ENCODE data around the gene CDH23. TPM values are rescaled to one million over a fixed set of nuclear protein-coding genes. Genes with fewer than 3 reads are reported as not detected.

The CDH23 gene
- total RNA-seq, 1 experiment from 2014 or later, result 0.34 TPM

- intact Hi-C loops (cut with micrococcal nuclease; ENCODE audit: unreplicated experiment), result no loop called here
- Mint-ChIP-seq H3K36me3 (ENCODE audit: insufficient read depth, unreplicated experiment) (peaks cover 100% of the 10 kb centered on the region), H3K4me1 (ENCODE audit: low read depth, unreplicated experiment) (no peaks in the 10 kb centered on the region), H3K27ac (ENCODE audit: unreplicated experiment) (no peak overlapping the region), H3K9me3 (ENCODE audit: unreplicated experiment) (no peaks in the 10 kb centered on the region), H3K4me3 (ENCODE audit: unreplicated experiment) (no peak overlapping the region), H3K27me3 (ENCODE audit: insufficient read depth, unreplicated experiment) (no peaks in the 10 kb centered on the region)
- CTCF ChIA-PET, result interaction anchor here (0.6 to 1.0 kb wide), 3 partner anchors 13 to 1707 kb away, joined by 3 to 4 read pairs (median 4); partner anchors contain the start of gene PSAP
- BruUV-seq (replicated peaks), result no TSS peak
- TF ChIP-seq, protein P1, sequence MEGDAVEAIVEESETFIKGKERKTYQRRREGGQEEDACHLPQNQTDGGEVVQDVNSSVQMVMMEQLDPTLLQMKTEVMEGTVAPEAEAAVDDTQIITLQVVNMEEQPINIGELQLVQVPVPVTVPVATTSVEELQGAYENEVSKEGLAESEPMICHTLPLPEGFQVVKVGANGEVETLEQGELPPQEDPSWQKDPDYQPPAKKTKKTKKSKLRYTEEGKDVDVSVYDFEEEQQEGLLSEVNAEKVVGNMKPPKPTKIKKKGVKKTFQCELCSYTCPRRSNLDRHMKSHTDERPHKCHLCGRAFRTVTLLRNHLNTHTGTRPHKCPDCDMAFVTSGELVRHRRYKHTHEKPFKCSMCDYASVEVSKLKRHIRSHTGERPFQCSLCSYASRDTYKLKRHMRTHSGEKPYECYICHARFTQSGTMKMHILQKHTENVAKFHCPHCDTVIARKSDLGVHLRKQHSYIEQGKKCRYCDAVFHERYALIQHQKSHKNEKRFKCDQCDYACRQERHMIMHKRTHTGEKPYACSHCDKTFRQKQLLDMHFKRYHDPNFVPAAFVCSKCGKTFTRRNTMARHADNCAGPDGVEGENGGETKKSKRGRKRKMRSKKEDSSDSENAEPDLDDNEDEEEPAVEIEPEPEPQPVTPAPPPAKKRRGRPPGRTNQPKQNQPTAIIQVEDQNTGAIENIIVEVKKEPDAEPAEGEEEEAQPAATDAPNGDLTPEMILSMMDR (IDR thresholded peaks at IDR 0.05; ENCODE audit: insufficient read depth in 1 of 2, low read depth in 1 of 2, low read length in 1 of 2, severe bottlenecking in 1 of 2, unreplicated experiment in 1 of 2), result no peak
- H3K27me3 ChIP-seq (replicated peaks; ENCODE audit: control insufficient read depth, insufficient read depth, low read length), result no peaks in the 10 kb centered on the region
- no peak overlapping the region for H3K4me3 ChIP-seq (ENCODE audit: low read depth, low read length)
- no peaks in the 10 kb centered on the region for H3K4me1 ChIP-seq
- peaks cover 25% of the 10 kb centered on the region for H3K36me3 ChIP-seq (ENCODE audit: control insufficient read depth, insufficient read depth, low read length)
- DNase-seq, result no peak
- no peaks in the 10 kb centered on the region for H3K9me3 ChIP-seq
- POLR2A ChIA-PET, result no interaction called here
Measured at GRCh38 chr10:71821909-71822763, 425.4 kb downstream of the CDH23 start.

GRCh38 chr10:71823356-71823755, 426.6 kb downstream of the CDH23 start:
- Mint-ChIP-seq H3K9me3 (ENCODE audit: unreplicated experiment) (no peaks in the 10 kb centered on the region), H3K27me3 (ENCODE audit: insufficient read depth, unreplicated experiment) (no peaks in the 10 kb centered on the region), H3K4me3 (ENCODE audit: unreplicated experiment) (no peak overlapping the region), H3K36me3 (ENCODE audit: insufficient read depth, unreplicated experiment) (peaks cover 100% of the 10 kb centered on the region), H3K4me1 (ENCODE audit: low read depth, unreplicated experiment) (no peaks in the 10 kb centered on the region), H3K27ac (ENCODE audit: unreplicated experiment) (no peak overlapping the region)
- TF ChIP-seq, protein P1 (IDR thresholded peaks at IDR 0.05; ENCODE audit: insufficient read depth in 1 of 2, low read depth in 1 of 2, low read length in 1 of 2, severe bottlenecking in 1 of 2, unreplicated experiment in 1 of 2), result no peak
- BruUV-seq (replicated peaks), result no TSS peak
- CTCF ChIA-PET, result interaction anchor here (0.6 kb wide), 1 partner anchor 215 kb away, joined by 3 read pairs; no protein-coding TSS in a partner anchor
- Histone ChIP-seq H3K4me3 (ENCODE audit: low read depth, low read length) (no peak overlapping the region), H3K36me3 (ENCODE audit: control insufficient read depth, insufficient read depth, low read length) (peaks cover 21% of the 10 kb centered on the region), H3K9me3 (no peaks in the 10 kb centered on the region), H3K27me3 (replicated peaks; ENCODE audit: control insufficient read depth, insufficient read depth, low read length) (no peaks in the 10 kb centered on the region), H3K4me1 (no peaks in the 10 kb centered on the region)
- intact Hi-C loops (cut with micrococcal nuclease; ENCODE audit: unreplicated experiment), result no loop called here
- no peak for DNase-seq
- POLR2A ChIA-PET, result no interaction called here

DNA sequence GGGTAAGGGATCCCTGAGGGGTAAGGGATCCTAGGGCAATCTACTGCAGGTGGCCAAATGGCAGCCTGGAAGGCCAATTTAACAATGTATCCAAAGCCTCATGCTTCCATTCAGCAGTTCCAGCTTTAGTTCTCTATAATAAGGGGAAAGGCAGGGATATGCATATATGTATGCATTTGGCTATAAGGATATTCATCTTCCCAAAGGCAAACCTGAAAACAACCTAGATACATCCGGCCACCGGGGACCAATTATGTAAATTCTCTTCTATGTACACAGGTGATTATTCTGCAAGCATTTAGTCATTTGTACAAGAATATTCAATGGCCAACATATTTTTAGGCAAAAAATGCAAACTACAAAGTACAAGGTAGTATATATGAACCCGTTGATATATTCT, 427.6 kb downstream of the CDH23 start:
- ChIA-PET POLR2A (no interaction called here), CTCF (no interaction called here)
- no peak overlapping the region for H3K4me3 ChIP-seq (ENCODE audit: low read depth, low read length)
- Mint-ChIP-seq H3K9me3 (ENCODE audit: unreplicated experiment) (no peaks in the 10 kb centered on the region), H3K36me3 (ENCODE audit: insufficient read depth, unreplicated experiment) (peaks cover 100% of the 10 kb centered on the region), H3K4me1 (ENCODE audit: low read depth, unreplicated experiment) (no peaks in the 10 kb centered on the region), H3K27me3 (ENCODE audit: insufficient read depth, unreplicated experiment) (no peaks in the 10 kb centered on the region), H3K27ac (ENCODE audit: unreplicated experiment) (no peak overlapping the region), H3K4me3 (ENCODE audit: unreplicated experiment) (no peak overlapping the region)
- H3K36me3 ChIP-seq (ENCODE audit: control insufficient read depth, insufficient read depth, low read length), result peaks cover 19% of the 10 kb centered on the region
- TSS peak; percentile 2 for BruUV-seq (replicated peaks)
- H3K27me3 ChIP-seq (replicated peaks; ENCODE audit: control insufficient read depth, insufficient read depth, low read length), result no peaks in the 10 kb centered on the region
- intact Hi-C loops (cut with micrococcal nuclease; ENCODE audit: unreplicated experiment), result no loop called here
- TF ChIP-seq, protein P1 (IDR thresholded peaks at IDR 0.05; ENCODE audit: insufficient read depth in 1 of 2, low read depth in 1 of 2, low read length in 1 of 2, severe bottlenecking in 1 of 2, unreplicated experiment in 1 of 2), result no peak
- no peaks in the 10 kb centered on the region for H3K4me1 ChIP-seq
- H3K9me3 ChIP-seq, result no peaks in the 10 kb centered on the region
- DNase-seq, result no peak

Measured in Caco-2 (cell line).